H9 (cell line): ENCODE data around the gene RBMS3. TPM values are rescaled to one million over a fixed set of nuclear protein-coding genes. Genes with fewer than 3 reads are reported as not detected.

Experiments used
- DNase-seq: peaks from one replicate; pipeline ENCODE4 v3.0.0-alpha.2; 2017
- H2AFZ ChIP-seq: one replicate; pipeline ENCODE4 v1.6.1; 2013; ENCODE audit warnings: mild to moderate bottlenecking, low read length, control low read depth, moderate library complexity
- H2AK5ac ChIP-seq: 2 replicates; pipeline ENCODE4 v1.6.1; 2013; ENCODE audit warnings: low read length, control low read depth, mixed read lengths; ENCODE audit not compliant: insufficient read length
- H2BK120ac ChIP-seq: one replicate; pipeline ENCODE4 v1.6.1; 2013; ENCODE audit warnings: low read depth, mild to moderate bottlenecking, low read length, control low read depth, inconsistent platforms; ENCODE audit not compliant: poor library complexity, severe bottlenecking
- H2BK12ac ChIP-seq: 2 replicates; pipeline ENCODE4 v1.6.1; 2013; ENCODE audit warnings: low read length, control low read depth, mixed read lengths, low read depth; ENCODE audit not compliant: insufficient read length
- H2BK15ac ChIP-seq: 2 replicates; pipeline ENCODE4 v1.6.1; 2013; ENCODE audit warnings: low read depth, low read length, control low read depth
- H2BK20ac ChIP-seq: one replicate; pipeline ENCODE4 v1.6.1; 2013; ENCODE audit warnings: low read depth, mild to moderate bottlenecking, low read length, control low read depth, inconsistent platforms; ENCODE audit not compliant: poor library complexity, severe bottlenecking
- H2BK5ac ChIP-seq: 2 replicates; pipeline ENCODE4 v1.6.1; 2013; ENCODE audit warnings: low read length, control low read depth, mixed read lengths; ENCODE audit not compliant: insufficient read length
- H3K14ac ChIP-seq: 2 replicates; pipeline ENCODE4 v1.6.1; 2013; ENCODE audit warnings: low read length, control low read depth; ENCODE audit not compliant: insufficient read depth
- H3K18ac ChIP-seq: 2 replicates; pipeline ENCODE4 v1.6.1; 2013; ENCODE audit warnings: low read depth, mild to moderate bottlenecking, mixed read lengths, low read length, control low read depth; ENCODE audit not compliant: insufficient read length
- H3K23ac ChIP-seq: 2 replicates; pipeline ENCODE4 v1.6.1; 2013; ENCODE audit warnings: low read length, control low read depth, mixed read lengths, low read depth; ENCODE audit not compliant: insufficient read length
- H3K23me2 ChIP-seq: 2 replicates; pipeline ENCODE4 v1.6.1; 2013; ENCODE audit warnings: low read depth, mild to moderate bottlenecking, mixed read lengths, low read length, control low read depth; ENCODE audit not compliant: insufficient read length, poor library complexity, severe bottlenecking
- H3K27ac ChIP-seq: 2 replicates; pipeline ENCODE4 v1.5.1; 2013; ENCODE audit warnings: low read length, control low read depth, mixed read lengths, low read depth; ENCODE audit not compliant: insufficient read length
- H3K27me3 ChIP-seq: 2 replicates; pipeline ENCODE4 v1.6.1; 2013; ENCODE audit warnings: low read length, control low read depth, inconsistent platforms; ENCODE audit not compliant: insufficient read depth
- H3K4ac ChIP-seq: 2 replicates; pipeline ENCODE4 v1.6.1; 2013; ENCODE audit warnings: low read depth, mild to moderate bottlenecking, control low read depth, inconsistent platforms, low read length, moderate library complexity
- H3K4me1 ChIP-seq: 2 replicates; pipeline ENCODE4 v1.6.1; 2013; ENCODE audit warnings: low read length, control low read depth, inconsistent platforms; ENCODE audit not compliant: insufficient read depth
- H3K4me2 ChIP-seq: 2 replicates; pipeline ENCODE4 v1.6.1; 2013; ENCODE audit warnings: low read length, control low read depth, mixed read lengths; ENCODE audit not compliant: insufficient read length, insufficient read depth
- H3K56ac ChIP-seq: 2 replicates; pipeline ENCODE4 v1.6.1; 2013; ENCODE audit warnings: low read depth, mild to moderate bottlenecking, mixed read lengths, low read length, control low read depth; ENCODE audit not compliant: insufficient read length
- H3K79me1 ChIP-seq: 2 replicates; pipeline ENCODE4 v1.6.1; 2013; ENCODE audit warnings: low read depth, mild to moderate bottlenecking, moderate library complexity, low read length, control low read depth, inconsistent platforms; ENCODE audit not compliant: insufficient read depth, poor library complexity, severe bottlenecking
- H3K79me2 ChIP-seq: 2 replicates; pipeline ENCODE4 v1.6.1; 2013; ENCODE audit warnings: low read length, control low read depth, inconsistent platforms; ENCODE audit not compliant: insufficient read depth
- H3K9ac ChIP-seq: 2 replicates; pipeline ENCODE4 v1.6.1; 2013; ENCODE audit warnings: low read length, control low read depth, mixed read lengths; ENCODE audit not compliant: insufficient read length; ENCODE audit errors: extremely low read depth
- H3K9me3 ChIP-seq: one replicate; pipeline ENCODE4 v1.6.1; 2013; ENCODE audit warnings: low read depth, low read length, inconsistent platforms; ENCODE audit not compliant: control insufficient read depth
- H3T11ph ChIP-seq: one replicate; pipeline ENCODE4 v1.6.1; 2013; ENCODE audit warnings: mild to moderate bottlenecking, low read length, control low read depth, inconsistent platforms
- H4K20me1 ChIP-seq: one replicate; pipeline ENCODE4 v1.6.1; 2013; ENCODE audit not compliant: control insufficient read depth, insufficient read length, insufficient read depth
- H4K5ac ChIP-seq: 2 replicates; pipeline ENCODE4 v1.6.1; 2013; ENCODE audit warnings: low read depth, mild to moderate bottlenecking, mixed read lengths, low read length, control low read depth; ENCODE audit not compliant: insufficient read length
- H4K8ac ChIP-seq: replicated peaks from 2 replicates; pipeline ENCODE4 v1.6.1; 2013; ENCODE audit warnings: low read length, control low read depth, mixed read lengths, low read depth; ENCODE audit not compliant: insufficient read length
- H4K91ac ChIP-seq: 2 replicates; pipeline ENCODE4 v1.6.1; 2013; ENCODE audit warnings: low read depth, mild to moderate bottlenecking, moderate library complexity, mixed read lengths, low read length, control low read depth; ENCODE audit not compliant: insufficient read length
- H3K27ac Mint-ChIP-seq, 3 experiments: 2 replicates in 2 of 3; 3 replicates in 1 of 3; pipeline ENCODE4 v1.8.0; 2020 to 2021; ENCODE audit warnings: mixed read lengths in 3 of 3, mild to moderate bottlenecking in 1 of 3, moderate library complexity in 1 of 3
- H3K27me3 Mint-ChIP-seq: 2 replicates; pipeline ENCODE4 v1.8.0; 2021; ENCODE audit warnings: low read depth, mild to moderate bottlenecking, moderate library complexity, mixed read lengths
- H3K36me3 Mint-ChIP-seq, 3 experiments: 2 replicates in 2 of 3; 3 replicates in 1 of 3; pipeline ENCODE4 v1.8.0; 2020 to 2021; ENCODE audit warnings: low read depth in 3 of 3, mixed read lengths in 3 of 3; ENCODE audit not compliant: insufficient read depth in 1 of 3
- H3K4me1 Mint-ChIP-seq, 2 experiments: 2 replicates each; pipeline ENCODE4 v1.8.0; 2020; ENCODE audit warnings: mixed read lengths in 2 of 2
- H3K4me3 Mint-ChIP-seq, 2 experiments: 2 replicates in 1 of 2; 3 replicates in 1 of 2; pipeline ENCODE4 v1.8.0; 2020 to 2021; ENCODE audit warnings: mild to moderate bottlenecking in 2 of 2, mixed read lengths in 2 of 2, moderate library complexity in 1 of 2
- H3K9me3 Mint-ChIP-seq, 2 experiments: 2 replicates in 1 of 2; 3 replicates in 1 of 2; pipeline ENCODE4 v1.8.0; 2020; ENCODE audit warnings: mild to moderate bottlenecking in 2 of 2, mixed read lengths in 2 of 2, moderate library complexity in 1 of 2
- CTCF ChIP-seq: fragments of 200-600 bp; sonication (generic); conservative IDR thresholded peaks from 3 replicates; pipeline ENCODE4 v1.8.0; 2021; ENCODE audit warnings: antibody characterized with exemption, mild to moderate bottlenecking
- WGBS: extraction: QIAGEN DNeasy Blood & Tissue Kit; methylation state at CpG from one replicate; pipeline ENCODE4 v1.1.7; 2013; ENCODE audit warnings: missing lambda C conversion rate, low lambda C conversion rate, mixed read lengths; ENCODE audit not compliant: insufficient read length; ENCODE audit errors: extremely low coverage; 5-methylcytosine and 5-hydroxymethylcytosine counted together
- total RNA-seq: library from RNA; stranded (reverse); gene quantifications from 2 replicates; pipeline ENCODE4 v1.2.1, GENCODE V29; 2021

Gene RBMS3
- total RNA-seq, 1 experiment from 2014 or later = 8.1 TPM

- no peak overlapping the region for H3T11ph ChIP-seq
- no peak overlapping the region for H2BK5ac ChIP-seq
- no peaks in the 10 kb centered on the region for H3K36me3 Mint-ChIP-seq
- H3K23ac ChIP-seq = no peak overlapping the region
- H3K27ac Mint-ChIP-seq = no peak overlapping the region; a peak in 1 of 7 replicates
- no peaks in the 10 kb centered on the region for H3K9me3 Mint-ChIP-seq
- H3K23me2 ChIP-seq = no peaks in the 10 kb centered on the region
- no peak for TF ChIP-seq CTCF
- no peaks in the 10 kb centered on the region; the same call in 1 of the 2 replicates for H3K4me1 ChIP-seq
- no peak overlapping the region for H2BK12ac ChIP-seq
- H4K20me1 ChIP-seq = no peaks in the 10 kb centered on the region
- no peak overlapping the region for H3K18ac ChIP-seq
- H3K4me1 Mint-ChIP-seq = peaks cover 8 to 28% of the 10 kb centered on the region in 2 experiments
- H3K79me2 ChIP-seq = no peaks in the 10 kb centered on the region
- no peak overlapping the region for H3K9ac ChIP-seq
- no peaks in the 10 kb centered on the region for H3K9me3 ChIP-seq
- no peak overlapping the region for H2AFZ ChIP-seq
- H3K4me3 Mint-ChIP-seq = no peak overlapping the region
- no peak overlapping the region for H3K27ac ChIP-seq
- H4K8ac ChIP-seq = no peak overlapping the region
- no peak overlapping the region for H3K4me2 ChIP-seq
- no peak overlapping the region for H2BK20ac ChIP-seq
- H2AK5ac ChIP-seq = no peak overlapping the region
- no peak overlapping the region for H2BK120ac ChIP-seq
- no peak overlapping the region for H3K56ac ChIP-seq
- no peak overlapping the region for H3K14ac ChIP-seq
- no CpG with 5 or more reads among the region's 3 CpGs for WGBS
- H3K27me3 Mint-ChIP-seq = no peaks in the 10 kb centered on the region
- no peaks in the 10 kb centered on the region for H3K27me3 ChIP-seq
- no peak overlapping the region for H4K5ac ChIP-seq
- H3K79me1 ChIP-seq = no peaks in the 10 kb centered on the region
- DNase-seq = no peak
- no peak overlapping the region for H4K91ac ChIP-seq
- no peak overlapping the region for H2BK15ac ChIP-seq
- no peak overlapping the region for H3K4ac ChIP-seq
Measured at GRCh38 chr3:29333576-29333975, 52.7 kb downstream of the RBMS3 start.
